ENCODE data around the gene PDZD7. TPM values are rescaled to one million over a fixed set of nuclear protein-coding genes. Genes with fewer than 3 reads are reported as not detected.

The PDZD7 gene
- total RNA-seq, 2 donors from 2014 or later: 0.19 to 0.42 TPM

GRCh38 chr10:101063548-101064414 lies 32.9 kb upstream of the PDZD7 start:
- Histone ChIP-seq H3K36me3 (no peaks in the 10 kb centered on the region), H3K27ac (no peak overlapping the region), H3K27me3 (peaks cover 9% of the 10 kb centered on the region), H3K4me3 (no peak overlapping the region), H3K4me1 (peaks cover 33% of the 10 kb centered on the region), H3K9ac (ENCODE audit: low read depth in 2 of 2, low read length in 2 of 2) (peak overlapping the region in 1 of 2 donors; percentile 96), H3K9me3 (no peaks in the 10 kb centered on the region)
- TF ChIP-seq CTCF (IDR thresholded peaks at IDR 0.05): no peak
- DNase-seq: no peak
- intact Hi-C loops (cut with DNase I): no loop called here

- Histone ChIP-seq H3K27ac (peak overlapping the region; percentile 94), H3K9me3 (no peaks in the 10 kb centered on the region)
These were observed 32.2 kb upstream of the PDZD7 start for GRCh38 chr10:101063050-101063525.

GRCh38 chr10:101062232-101063049 lies 31.5 kb upstream of the PDZD7 start:
- DNase-seq: peak; percentile 74
- intact Hi-C loops (cut with DNase I): no loop called here
- Histone ChIP-seq H3K9me3 (no peaks in the 10 kb centered on the region), H3K9ac (ENCODE audit: low read depth in 2 of 2, low read length in 2 of 2) (peak overlapping the region; percentile 85 to 96), H3K27me3 (peaks cover 9% of the 10 kb centered on the region), H3K36me3 (no peaks in the 10 kb centered on the region), H3K4me1 (peaks cover 33% of the 10 kb centered on the region), H3K4me3 (peak overlapping the region; percentile 60), H3K27ac (peak overlapping the region; percentile 94)
- peak; percentile 64 for TF ChIP-seq CTCF (IDR thresholded peaks at IDR 0.05)

More at GRCh38 chr10:101063050-101063525, 32.2 kb upstream of the PDZD7 start:
- no peak for TF ChIP-seq CTCF (IDR thresholded peaks at IDR 0.05)
- peaks cover 33% of the 10 kb centered on the region for H3K4me1 ChIP-seq
- peak overlapping the region; percentile 60 for H3K4me3 ChIP-seq
- H3K9ac ChIP-seq (ENCODE audit: low read depth in 2 of 2, low read length in 2 of 2): peak overlapping the region; percentile 85 to 96
- intact Hi-C loops (cut with DNase I): no loop called here
- peaks cover 9% of the 10 kb centered on the region for H3K27me3 ChIP-seq
- DNase-seq: peak; percentile 79
- H3K36me3 ChIP-seq: no peaks in the 10 kb centered on the region

- Histone ChIP-seq H3K4me1 (peaks cover 33% of the 10 kb centered on the region), H3K9ac (ENCODE audit: low read depth in 2 of 2, low read length in 2 of 2) (peak within 1 kb of the TSS; percentile 85 to 96), H3K27ac (peak within 1 kb of the TSS; percentile 94), H3K4me3 (peak within 1 kb of the TSS; percentile 60), H3K36me3 (no peaks in the 10 kb centered on the region), H3K27me3 (peaks cover 9% of the 10 kb centered on the region), H3K9me3 (no peaks in the 10 kb centered on the region)
- no peak for TF ChIP-seq CTCF (IDR thresholded peaks at IDR 0.05)
- intact Hi-C loops (cut with DNase I): no loop called here
- peak; percentile 58 for DNase-seq
These were observed 30.8 kb upstream of the PDZD7 start, which contains the start of gene KAZALD1 for GRCh38 chr10:101061624-101062231. Gene KAZALD1, plus strand, starts transcription at chr10:101061989. Its CDS starts 604 bp downstream, at chr10:101062593.
